ENCODE data around the gene DRC7.
"Not testable (repeated sequence)": the region's sequence is repeated elsewhere in the genome, so short reads cannot be mapped to it uniquely, and the experiment has no call there.

DRC7 gene

DNA sequence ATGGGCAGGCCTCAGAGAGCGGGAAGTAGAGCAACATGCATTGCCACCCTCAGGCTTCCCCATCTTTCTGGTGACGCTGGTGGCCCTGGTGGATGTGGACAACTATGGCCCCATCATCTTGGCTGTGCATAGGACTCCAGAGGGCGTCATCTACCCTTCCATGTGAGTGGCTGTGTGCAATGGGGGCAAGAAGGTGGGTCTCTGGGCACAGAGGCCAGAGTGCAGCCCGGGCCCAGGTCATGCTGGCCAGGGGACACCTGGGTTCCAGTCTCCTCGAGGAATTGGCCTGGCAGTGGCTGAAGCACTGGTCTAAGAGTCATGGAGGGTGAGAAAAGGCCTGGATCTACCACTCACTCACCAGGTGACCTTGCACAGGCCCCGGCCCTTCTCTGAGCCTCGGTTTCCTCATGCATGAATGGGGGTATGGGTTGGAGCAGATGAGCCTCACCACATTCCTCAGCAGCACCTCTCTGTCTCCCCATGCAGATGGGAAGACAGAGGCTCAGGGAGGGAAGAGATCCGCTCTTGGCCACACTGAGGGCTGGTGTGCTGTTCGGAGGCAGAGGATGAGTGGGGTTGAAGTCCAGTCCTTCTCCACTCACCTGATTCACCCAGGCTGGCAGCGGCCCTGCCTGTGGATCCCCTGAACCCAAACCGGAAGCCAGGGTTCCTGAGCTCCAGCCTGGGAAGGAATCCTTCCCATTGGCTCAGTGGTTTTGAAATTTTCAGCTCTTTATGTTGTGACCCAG is 33.7 kb upstream of the DRC7 start:
- DNase-seq = no peak

DNA sequence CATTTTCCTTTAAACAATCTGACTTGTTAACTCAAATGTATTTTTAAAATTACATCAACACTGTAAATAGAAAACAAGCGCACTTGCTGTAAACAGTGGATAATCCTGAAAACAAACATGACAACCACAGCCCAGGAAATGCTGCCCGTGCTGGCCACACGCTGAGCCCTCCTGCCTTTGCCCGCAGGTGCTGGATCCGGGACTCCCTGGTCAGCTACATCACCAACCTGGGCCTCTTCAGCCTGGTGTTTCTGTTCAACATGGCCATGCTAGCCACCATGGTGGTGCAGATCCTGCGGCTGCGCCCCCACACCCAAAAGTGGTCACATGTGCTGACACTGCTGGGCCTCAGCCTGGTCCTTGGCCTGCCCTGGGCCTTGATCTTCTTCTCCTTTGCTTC is 33.1 kb upstream of the DRC7 start:
- no peak for DNase-seq

DNA sequence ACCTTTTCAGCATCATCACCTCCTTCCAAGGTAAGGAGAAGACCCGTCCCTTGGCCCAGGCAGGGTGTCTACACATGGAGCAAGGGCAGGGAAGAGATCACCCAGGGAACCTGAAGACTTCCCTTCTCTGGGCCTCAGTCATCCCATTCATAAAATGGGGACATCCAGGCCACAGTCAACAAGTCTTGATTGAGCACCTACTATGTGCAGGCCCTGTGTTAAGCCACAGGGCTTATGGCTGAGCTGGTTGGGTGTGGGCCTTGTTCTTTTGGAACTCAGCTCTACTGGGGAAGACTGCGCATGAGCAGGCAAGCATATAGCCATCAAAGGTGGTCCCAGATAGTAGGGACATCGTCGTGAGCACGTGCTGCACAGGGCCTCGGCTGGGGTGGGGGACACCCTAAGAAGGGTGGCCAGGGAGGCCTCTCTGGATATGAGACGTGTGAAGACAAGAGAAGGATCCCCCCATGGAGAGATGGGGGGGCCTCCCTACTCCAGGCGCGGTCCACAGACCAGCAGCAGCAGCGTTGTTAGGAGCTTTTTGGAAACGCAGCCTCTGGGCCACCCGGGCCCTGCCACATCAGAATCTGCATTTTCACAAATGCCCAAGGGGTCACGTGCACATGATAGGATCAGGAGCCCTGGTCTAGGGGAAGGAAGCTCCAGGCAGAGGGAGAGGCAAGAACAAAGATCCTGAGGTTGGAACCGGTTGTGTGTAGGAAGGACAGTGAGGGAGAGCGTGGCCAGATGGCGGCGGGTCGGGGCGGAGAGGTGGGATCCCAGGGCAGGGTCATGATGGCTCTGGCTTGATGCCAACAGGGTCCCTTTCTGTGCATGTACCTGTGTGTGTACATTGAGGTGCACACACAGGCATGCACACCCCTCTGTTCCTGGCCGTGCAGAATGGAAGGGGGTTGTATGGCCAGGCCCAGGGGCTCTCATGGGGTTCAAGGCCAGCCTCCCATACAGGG is 32.4 kb upstream of the DRC7 start:
- no peak for DNase-seq

DNA sequence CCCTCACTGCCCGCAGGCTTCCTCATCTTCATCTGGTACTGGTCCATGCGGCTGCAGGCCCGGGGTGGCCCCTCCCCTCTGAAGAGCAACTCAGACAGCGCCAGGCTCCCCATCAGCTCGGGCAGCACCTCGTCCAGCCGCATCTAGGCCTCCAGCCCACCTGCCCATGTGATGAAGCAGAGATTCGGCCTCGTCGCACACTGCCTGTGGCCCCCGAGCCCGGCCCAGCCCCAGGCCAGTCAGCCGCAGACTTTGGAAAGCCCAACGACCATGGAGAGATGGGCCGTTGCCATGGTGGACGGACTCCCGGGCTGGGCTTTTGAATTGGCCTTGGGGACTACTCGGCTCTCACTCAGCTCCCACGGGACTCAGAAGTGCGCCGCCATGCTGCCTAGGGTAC is 31.2 kb upstream of the DRC7 start:
- DNase-seq = no peak

DNA sequence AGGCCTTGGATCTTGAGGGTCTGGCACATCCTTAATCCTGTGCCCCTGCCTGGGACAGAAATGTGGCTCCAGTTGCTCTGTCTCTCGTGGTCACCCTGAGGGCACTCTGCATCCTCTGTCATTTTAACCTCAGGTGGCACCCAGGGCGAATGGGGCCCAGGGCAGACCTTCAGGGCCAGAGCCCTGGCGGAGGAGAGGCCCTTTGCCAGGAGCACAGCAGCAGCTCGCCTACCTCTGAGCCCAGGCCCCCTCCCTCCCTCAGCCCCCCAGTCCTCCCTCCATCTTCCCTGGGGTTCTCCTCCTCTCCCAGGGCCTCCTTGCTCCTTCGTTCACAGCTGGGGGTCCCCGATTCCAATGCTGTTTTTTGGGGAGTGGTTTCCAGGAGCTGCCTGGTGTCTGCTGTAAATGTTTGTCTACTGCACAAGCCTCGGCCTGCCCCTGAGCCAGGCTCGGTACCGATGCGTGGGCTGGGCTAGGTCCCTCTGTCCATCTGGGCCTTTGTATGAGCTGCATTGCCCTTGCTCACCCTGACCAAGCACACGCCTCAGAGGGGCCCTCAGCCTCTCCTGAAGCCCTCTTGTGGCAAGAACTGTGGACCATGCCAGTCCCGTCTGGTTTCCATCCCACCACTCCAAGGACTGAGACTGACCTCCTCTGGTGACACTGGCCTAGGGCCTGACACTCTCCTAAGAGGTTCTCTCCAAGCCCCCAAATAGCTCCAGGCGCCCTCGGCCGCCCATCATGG is 30.5 kb upstream of the DRC7 start:
- no peak for DNase-seq

DNA sequence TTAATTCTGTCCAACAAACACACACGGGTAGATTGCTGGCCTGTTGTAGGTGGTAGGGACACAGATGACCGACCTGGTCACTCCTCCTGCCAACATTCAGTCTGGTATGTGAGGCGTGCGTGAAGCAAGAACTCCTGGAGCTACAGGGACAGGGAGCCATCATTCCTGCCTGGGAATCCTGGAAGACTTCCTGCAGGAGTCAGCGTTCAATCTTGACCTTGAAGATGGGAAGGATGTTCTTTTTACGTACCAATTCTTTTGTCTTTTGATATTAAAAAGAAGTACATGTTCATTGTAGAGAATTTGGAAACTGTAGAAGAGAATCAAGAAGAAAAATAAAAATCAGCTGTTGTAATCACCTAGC is 30.0 kb upstream of the DRC7 start:
- DNase-seq = no peak

DNA sequence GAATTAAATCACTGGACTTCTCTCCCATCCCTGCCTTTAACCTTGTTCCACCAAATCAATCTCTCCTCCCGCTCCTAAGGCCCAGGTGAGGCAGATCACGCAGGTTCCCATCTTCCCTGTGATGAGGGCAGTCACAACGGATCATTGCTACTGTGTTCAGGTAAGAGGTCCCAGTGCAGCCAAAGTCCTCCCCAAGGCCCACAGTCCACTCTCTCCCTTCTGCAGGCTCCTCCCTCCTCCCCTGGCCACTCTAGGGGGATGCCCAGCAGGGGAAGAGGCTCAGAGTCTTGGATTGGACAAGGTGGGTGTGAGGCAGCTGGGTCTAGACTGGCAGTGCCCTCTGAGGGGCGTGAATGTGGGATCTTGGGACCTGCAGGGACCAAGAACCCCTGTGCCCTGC is 29.1 kb upstream of the DRC7 start:
- DNase-seq = no peak

DNA sequence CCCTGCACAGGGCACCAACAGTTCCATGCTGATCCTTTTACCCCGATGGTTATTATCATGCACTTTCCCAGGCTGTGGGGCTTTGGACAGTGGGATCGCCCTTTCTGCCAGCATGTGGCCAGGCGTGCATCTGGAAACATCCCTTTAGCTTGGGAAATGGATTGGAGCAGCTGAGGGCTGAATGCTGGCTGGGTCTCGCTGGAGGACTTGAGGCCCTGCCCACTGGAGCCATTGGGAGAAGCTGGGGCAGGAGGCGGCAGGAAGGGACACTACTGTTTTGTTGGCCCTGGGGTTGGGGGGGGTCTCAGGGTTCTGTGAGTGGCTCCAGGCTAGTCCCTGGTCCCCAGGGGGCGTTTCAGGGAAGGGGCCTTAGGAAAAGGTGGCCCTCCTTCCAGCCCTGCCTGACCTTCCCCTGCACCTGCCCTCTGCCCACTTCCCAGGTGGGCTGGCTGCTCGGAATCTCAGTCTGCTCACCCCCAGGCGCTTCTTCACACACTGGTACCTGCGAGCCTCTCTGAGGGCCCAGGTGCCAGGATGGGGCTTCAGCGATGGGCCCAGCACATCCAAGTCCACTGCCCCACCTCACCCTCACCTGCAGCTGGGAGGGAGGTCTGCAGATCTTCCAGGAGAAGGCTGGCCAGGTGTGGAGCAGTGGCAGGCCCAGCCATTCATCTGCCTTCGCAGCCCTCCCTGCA is 28.1 kb upstream of the DRC7 start:
- DNase-seq = no peak

DNA sequence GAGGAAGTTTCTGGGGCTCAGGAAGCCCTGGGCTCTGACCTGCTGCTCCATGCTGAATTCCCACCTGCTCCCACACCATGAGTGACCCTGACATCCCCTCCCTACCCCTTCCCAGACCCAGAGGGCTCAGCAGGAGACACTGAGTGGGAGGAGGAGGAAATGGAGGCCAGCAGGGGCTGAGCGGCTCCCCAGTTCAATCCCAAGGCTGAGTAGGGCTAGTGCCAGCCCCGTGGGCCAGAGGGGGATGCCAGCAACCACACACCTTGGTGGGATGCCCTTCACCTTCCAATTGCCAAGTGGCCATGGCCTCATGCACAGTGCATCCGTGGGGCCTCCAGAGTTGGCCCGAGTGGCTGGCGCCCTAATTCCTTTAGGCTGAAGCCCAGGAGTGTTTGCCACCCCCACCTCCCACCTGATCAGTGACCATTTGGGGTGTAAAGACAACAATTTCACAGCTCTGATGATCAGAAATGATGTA is 27.5 kb upstream of the DRC7 start:
- DNase-seq = no peak

DNA sequence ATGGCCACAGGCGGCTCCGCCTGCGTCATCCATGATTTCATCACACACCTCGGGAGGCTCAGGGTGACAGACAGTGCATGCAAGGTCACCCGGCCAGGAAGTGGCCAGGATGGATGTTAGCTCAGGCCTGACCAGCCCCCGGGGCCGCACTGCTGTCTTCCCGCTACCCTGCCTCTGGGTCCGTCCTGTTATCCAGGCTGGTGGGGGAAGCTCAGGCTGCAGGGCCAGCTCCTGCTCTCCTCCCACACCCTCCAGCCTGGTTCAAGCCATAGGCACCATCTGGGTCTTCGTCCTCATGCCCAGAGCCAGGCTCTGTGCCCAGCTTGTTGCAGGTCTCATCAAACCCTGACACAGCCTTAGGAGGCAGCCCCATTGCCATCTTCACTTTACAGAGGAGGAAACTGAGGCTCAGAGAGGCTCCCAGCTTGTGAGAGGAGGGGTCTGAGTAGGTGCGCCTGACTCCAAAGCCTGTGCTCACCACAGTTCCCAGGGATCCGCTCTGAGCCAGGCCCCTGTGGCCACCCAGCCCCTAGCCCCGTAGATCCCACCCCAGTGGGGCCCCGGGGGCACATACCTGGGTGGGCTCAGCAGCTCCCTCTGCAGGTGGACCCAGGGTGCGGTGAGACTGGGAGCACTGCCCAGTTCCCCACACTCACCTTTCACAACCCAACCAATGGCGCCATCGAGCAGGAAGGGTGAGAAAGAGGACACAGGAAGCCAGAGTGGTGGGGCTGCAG is 26.9 kb upstream of the DRC7 start:
- no peak for DNase-seq

DNA sequence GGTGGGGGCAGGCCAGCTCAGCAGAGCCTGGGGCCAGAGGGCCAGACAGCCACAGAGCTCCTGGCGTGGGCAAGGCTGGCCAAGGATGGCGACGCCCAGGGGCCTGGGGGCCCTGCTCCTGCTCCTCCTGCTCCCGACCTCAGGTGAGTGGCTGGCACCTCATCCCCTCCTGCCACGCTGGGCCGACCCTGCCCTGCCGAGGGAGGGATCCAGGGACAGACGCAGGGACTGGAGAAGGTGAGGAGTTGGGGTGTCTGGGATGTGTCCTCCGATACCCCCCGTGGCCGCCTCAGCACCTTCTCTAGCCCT is 26.4 kb upstream of the DRC7 start, which contains the start of gene ADGRG3:
Gene ADGRG3, plus strand, starts transcription at position 44 of the 309 bp plus-strand sequence. Its CDS starts 42 bp downstream, at position 86.
- no peak for DNase-seq

DNA sequence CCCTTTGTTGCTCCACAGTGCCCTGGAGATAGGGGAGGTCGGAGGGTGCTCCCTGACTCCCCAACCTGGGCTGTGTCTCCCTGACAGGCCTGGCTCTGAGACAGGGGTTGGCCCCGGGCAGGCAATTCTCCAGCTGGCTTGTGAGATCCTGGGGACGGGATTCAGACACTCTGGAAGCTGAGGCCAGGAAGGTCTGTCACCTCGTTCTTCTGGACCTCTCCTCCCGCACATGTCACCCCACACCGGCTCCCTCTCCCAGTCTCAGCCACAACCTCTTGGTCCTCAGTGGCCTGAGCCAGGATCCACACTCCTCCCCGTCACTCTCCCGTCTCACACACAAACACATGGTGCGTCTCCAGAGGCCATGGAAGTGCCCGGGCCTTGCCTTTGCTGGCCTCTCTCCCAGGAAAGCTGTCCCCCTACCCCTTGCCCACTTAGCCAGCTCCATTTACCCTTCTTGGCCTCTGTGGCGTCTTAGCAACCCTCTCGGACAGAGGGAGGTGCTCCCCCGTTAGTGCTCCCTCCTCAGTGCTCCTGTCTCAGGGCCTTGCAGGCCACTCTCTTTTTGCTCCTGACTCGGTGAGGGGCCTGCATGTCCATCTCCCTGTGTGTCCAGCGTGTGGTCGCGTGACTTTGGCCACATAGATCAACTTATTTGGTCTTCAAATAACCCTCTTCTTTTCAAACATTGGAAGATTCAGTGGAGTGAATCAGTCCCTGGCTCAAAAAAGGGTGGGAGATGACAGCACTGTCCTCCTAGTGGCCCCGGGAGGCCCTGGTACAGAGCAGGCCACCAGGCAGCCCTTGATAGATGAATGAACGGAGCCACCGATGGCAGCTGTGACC is 25.8 kb upstream of the DRC7 start:
- DNase-seq = no peak

DNA sequence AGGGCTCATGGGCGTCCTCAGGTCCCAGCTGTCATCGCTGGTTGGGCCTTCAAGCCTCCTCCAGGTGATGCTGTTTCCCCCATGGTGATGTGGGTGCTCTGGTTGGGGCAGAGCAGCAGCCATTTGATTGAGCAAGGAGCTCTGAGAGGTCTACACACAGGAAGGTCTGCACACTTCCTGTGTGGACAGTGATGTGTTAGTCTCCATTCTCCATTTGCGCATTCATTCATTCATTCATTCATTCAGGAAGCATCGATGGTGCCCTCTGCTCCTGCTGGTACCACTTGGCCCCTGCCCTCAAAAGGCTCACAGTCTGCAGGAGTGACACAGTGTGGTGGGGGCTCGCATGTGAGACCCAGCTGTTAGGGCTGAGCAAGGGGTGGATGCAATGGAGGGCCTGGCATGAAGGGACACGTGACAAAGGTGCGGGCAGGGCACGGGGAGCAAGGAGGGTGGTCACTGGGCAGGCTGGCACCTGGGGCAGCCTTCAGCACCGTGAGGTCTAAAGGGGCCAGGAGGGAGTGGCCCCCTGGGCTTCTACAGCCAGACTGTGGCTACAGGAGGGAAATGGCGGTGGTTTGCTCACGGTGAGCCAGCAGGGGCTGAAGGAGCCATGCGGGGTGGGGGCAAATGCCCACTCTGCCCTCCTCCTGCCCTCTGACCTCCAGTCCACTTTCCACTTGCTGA is 25.0 kb upstream of the DRC7 start:
- DNase-seq = no peak

DNA sequence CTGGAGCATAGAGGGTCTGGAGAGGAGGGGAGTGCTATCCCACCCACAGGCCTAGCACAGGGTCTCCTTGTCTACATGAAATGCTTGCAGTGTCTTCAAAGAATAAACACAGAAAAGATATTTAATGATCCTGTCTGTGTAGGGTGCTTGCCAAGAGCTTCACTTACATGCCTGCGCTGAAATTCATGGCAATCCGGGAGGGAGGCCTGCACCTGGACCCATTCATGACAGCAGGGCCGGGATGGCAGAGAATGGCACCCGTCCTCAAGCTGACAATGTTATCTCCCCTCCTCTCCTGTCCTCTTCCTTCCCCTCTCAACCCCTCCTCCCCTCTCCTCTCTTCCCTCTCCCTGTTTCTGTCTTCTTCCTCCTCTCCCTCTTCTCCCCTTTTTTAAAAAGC is 24.4 kb upstream of the DRC7 start:
- no peak for DNase-seq

DNA sequence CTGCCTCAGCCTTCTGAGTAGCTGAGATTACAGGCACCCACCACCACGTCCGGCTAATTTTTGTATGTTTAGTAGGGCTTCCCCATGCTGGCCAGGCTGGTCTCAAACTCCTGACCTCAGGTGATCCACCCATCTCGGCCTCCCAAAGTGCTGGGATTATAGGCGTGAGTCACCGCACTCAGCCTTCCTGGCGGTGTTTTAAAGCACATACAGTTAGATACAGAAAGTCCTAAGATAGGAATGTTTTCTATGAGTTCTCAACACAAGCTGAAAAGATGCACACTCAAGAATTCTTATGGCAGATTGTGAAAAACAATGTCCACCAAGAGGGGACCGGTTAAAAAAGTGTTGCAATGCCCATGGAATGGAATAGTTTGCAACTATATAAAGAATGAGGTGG is 23.2 kb upstream of the DRC7 start:
- DNase-seq = not testable (repeated sequence)

DNA sequence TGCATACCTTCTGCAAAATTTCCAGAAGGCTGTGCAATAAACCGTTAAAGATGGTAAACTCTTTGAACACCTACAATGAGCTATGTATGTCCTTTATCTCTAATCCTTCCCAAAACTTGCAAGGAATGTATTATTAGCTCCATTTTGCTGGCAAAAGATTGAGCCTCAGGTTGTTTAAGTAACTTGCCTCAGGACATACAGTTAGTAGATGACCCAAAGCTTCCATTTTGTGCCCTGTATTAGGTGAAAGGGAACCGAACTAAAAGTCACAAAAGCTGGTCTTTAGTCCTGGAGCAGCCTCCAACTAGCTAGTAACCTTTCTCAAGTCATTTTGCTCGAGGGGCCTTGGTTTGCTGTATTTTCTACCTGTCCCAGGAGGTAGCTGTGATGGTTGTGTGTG is 22.2 kb upstream of the DRC7 start:
- DNase-seq = no peak

DNA sequence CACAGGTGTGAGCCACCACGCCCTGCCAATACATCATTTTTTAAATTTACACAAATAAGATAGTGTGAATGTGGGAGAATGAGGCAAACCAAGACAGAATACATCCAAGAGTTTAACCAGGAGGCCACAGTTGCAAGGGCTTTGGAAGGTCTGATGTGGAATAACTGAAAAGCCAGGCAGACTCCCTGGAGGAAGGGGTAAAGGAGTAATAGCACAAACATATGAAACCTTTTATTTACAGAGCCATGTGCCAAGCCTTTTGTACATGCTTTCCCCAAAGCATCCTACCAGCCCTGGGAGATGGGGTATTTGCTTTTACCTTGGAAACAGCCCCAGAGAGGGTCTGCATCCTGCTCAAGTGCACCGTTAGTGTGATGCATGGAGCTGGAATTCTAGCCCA is 21.8 kb upstream of the DRC7 start:
- no peak for DNase-seq

DNA sequence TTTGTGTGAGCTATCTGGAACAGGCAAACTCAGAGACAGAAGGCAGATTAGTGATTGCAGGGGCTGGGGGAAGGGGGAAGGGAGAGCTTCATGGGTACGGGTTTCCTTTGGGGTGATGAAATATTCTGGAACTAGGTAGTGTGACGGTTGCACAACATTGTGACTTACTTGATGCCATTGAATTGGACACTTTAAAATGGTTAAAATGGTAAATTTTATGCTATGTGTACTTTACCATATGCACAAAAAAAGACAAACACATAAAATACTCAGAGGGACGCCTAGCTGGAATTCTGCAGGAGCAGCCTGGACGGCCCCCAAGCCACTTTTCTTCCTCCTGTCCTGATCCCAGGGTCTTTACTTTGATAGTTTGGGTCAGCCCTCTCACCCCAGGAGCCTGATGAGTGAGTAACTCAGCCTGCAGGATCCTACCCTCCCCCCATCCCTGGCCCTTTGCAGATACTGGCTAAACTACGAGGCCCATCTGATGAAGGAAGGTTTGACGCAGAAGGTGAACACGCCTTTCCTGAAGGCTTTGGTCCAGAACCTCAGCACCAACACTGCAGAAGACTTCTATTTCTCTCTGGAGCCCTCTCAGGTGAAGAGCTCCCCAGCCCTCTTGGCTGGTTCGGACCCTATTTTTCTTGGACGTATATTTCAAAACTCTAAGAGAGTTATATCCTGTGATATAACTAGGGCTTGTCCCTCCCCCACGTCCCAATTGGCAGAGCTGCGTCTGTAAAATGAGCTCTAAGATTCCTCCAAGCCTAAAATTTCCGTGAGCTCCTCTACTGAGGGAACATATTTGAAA is 18.7 kb upstream of the DRC7 start:
- DNase-seq = no peak

DNA sequence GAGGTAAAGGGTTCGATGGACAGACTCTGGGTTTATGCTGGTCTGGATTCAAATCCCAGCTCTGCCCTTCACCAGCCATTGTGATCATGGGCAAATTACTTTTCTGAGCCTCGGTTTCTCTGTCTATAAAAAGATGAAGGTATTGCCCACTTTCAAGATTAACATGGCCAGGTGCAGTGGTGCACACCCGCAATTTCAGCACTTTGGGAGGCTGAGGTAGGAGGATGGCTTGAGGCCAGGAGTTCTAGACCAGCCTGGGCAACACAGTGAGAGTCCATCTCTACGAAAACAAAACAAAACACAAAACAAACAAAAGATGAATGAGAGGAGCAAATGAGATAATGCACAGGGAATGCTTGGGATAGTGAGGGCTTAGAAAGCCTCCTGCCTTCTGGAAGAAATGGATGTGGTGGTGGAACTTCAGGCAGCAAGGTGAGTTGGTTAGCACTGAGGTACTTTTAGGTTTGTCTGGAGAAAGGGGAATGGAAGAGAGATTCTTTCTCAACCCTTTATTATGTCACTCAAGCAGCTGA is 18.0 kb upstream of the DRC7 start:
- no peak for DNase-seq
